GM23338 (cell line): ENCODE measurements around the gene ETV3.

Source experiments
- CREB1 ChIP-seq: fragments of 250-450 bp; sonication (Bioruptor Pico); IDR thresholded peaks from 2 replicates; pipeline ENCODE4 v1.5.0; 2020; ENCODE audit warnings: low read depth, mild to moderate bottlenecking, moderate library complexity
- CTCF ChIP-seq, 2 experiments: fragments of 200-600 bp in 1 of 2; sonication (generic) in 1 of 2; conservative IDR thresholded peaks; 2 replicates each; pipeline versions ENCODE4 v1.5.1 to v1.6.1; 2016 to 2017; ENCODE audit warnings: antibody characterized with exemption in 2 of 2, low read depth in 2 of 2, mild to moderate bottlenecking in 2 of 2, moderate library complexity in 1 of 2
- ETS1 ChIP-seq: IDR thresholded peaks from 2 replicates; pipeline ENCODE4 v1.6.1; 2016; ENCODE audit warnings: antibody characterized with exemption
- EZH2 ChIP-seq: fragments of 200-600 bp; sonication (generic); IDR thresholded peaks from one replicate; pipeline ENCODE4 v1.8.0; 2017; ENCODE audit warnings: antibody characterized with exemption, mild to moderate bottlenecking, low read depth; ENCODE audit not compliant: unreplicated experiment
- EZH2phosphoT487 ChIP-seq: fragments of 200-600 bp; sonication (generic); IDR thresholded peaks from one replicate; pipeline ENCODE4 v1.8.1; 2018; ENCODE audit warnings: antibody characterized with exemption; ENCODE audit not compliant: unreplicated experiment
- JUNB ChIP-seq: IDR thresholded peaks from one replicate; pipeline ENCODE4 v1.6.1; 2016; ENCODE audit warnings: antibody characterized with exemption; ENCODE audit not compliant: unreplicated experiment
- NANOG ChIP-seq: IDR thresholded peaks from 2 replicates; pipeline ENCODE4 v1.6.1; 2016; ENCODE audit warnings: antibody characterized with exemption, borderline replicate concordance
- POLR2AphosphoS5 ChIP-seq: IDR thresholded peaks from 2 replicates; pipeline ENCODE4 v1.6.1; 2016; ENCODE audit warnings: antibody characterized with exemption, low read depth
- REST ChIP-seq: IDR thresholded peaks from one replicate; pipeline ENCODE4 v1.6.1; 2018; ENCODE audit warnings: antibody characterized with exemption; ENCODE audit not compliant: unreplicated experiment
- STAT1 ChIP-seq: IDR thresholded peaks from one replicate; pipeline ENCODE4 v1.6.1; 2016; ENCODE audit warnings: antibody characterized with exemption; ENCODE audit not compliant: unreplicated experiment
- ZNF331 ChIP-seq: fragments of 250-450 bp; sonication (Bioruptor Pico); IDR thresholded peaks from 2 replicates; pipeline ENCODE4 v1.5.0; 2020; ENCODE audit warnings: low read depth, mild to moderate bottlenecking, moderate library complexity

DNA sequence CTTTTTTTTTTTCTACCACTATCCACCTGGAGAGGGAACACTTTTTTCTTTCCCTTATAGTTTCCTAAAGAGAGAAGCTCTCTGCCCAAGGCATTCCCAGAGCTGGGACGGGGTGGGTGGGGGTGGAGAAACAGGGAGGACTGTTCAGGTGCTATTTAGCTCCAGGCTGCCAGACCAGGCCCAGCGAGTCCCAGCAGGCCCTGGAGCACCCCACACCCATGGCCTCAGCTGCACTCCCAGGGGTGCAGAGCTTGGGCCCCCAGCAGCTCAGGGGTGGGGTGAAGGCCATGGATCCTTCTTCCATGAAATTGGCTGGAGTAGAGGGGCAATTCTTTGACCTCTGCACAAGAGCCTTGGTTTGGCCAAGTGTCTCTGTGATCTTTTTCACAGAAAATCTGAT lies 42.6 kb downstream of the ETV3 start:
- TF ChIP-seq CTCF (conservative IDR thresholded peaks at IDR 0.05; ENCODE audit: low read depth in 2 of 2) (no peak), POLR2AphosphoS5 (no peak), EZH2phosphoT487 (no peak), EZH2 (no peak), ZNF331 (CRISPR knock-in tag) (no peak), NANOG (no peak), REST (no peak), CREB1 (no peak), STAT1 (no peak), JUNB (no peak), ETS1 (no peak)
